Measurements from ENCODE around the gene CLPSL2.

Gene CLPSL2

GRCh38 chr6:35746516-35746915 lies 29.9 kb upstream of the CLPSL2 start:
- DNase-seq (ENCODE audit: low read depth), result no peak

- no peak for DNase-seq (ENCODE audit: low read depth)
These were observed 28.5 kb upstream of the CLPSL2 start for GRCh38 chr6:35747877-35748276.

GRCh38 chr6:35750557-35750956 lies 25.8 kb upstream of the CLPSL2 start:
- no peak for DNase-seq (ENCODE audit: low read depth)

GRCh38 chr6:35751594-35751993 lies 24.8 kb upstream of the CLPSL2 start:
- DNase-seq (ENCODE audit: low read depth), result no peak

GRCh38 chr6:35752330-35752729 lies 24.1 kb upstream of the CLPSL2 start:
- DNase-seq (ENCODE audit: low read depth), result no peak

GRCh38 chr6:35754452-35755277 lies 21.7 kb upstream of the CLPSL2 start:
- DNase-seq (ENCODE audit: low read depth), result no peak

- DNase-seq (ENCODE audit: low read depth), result no peak
These were observed 21.0 kb upstream of the CLPSL2 start for GRCh38 chr6:35755278-35755924.

GRCh38 chr6:35757456-35758123 lies 18.8 kb upstream of the CLPSL2 start:
- no peak for DNase-seq (ENCODE audit: low read depth)

GRCh38 chr6:35759426-35759825 lies 17.0 kb upstream of the CLPSL2 start:
- DNase-seq (ENCODE audit: low read depth), result no peak

- DNase-seq (ENCODE audit: low read depth), result no peak
These were observed 10.7 kb upstream of the CLPSL2 start for GRCh38 chr6:35765739-35766138.

- DNase-seq (ENCODE audit: low read depth), result no peak
These were observed 7.2 kb upstream of the CLPSL2 start for GRCh38 chr6:35769211-35769610.

- no peak for DNase-seq (ENCODE audit: low read depth)
These were observed 5.1 kb upstream of the CLPSL2 start for GRCh38 chr6:35771343-35771627.

- no peak for DNase-seq (ENCODE audit: low read depth)
These were observed 2.1 kb upstream of the CLPSL2 start for GRCh38 chr6:35774116-35774794.

GRCh38 chr6:35775031-35775430 lies 1.4 kb upstream of the CLPSL2 start:
- DNase-seq (ENCODE audit: low read depth), result no peak

GRCh38 chr6:35777356-35778102 lies 1.1 kb downstream of the CLPSL2 start:
- no peak for DNase-seq (ENCODE audit: low read depth)

- DNase-seq (ENCODE audit: low read depth), result no peak
These were observed 2.0 kb downstream of the CLPSL2 start for GRCh38 chr6:35778437-35778836.

GRCh38 chr6:35780719-35781118 lies 4.3 kb downstream of the CLPSL2 start, which contains the start of gene CLPSL1:
CLPSL1 (plus strand) TSS chr6:35781019; CDS start chr6:35781111, 92 bp downstream.
- DNase-seq (ENCODE audit: low read depth), result no peak

- DNase-seq (ENCODE audit: low read depth), result no peak
These were observed 4.9 kb downstream of the CLPSL2 start for GRCh38 chr6:35781290-35781689.

GRCh38 chr6:35782424-35782823 lies 6.0 kb downstream of the CLPSL2 start:
- DNase-seq (ENCODE audit: low read depth), result no peak

GRCh38 chr6:35784200-35784599 lies 7.8 kb downstream of the CLPSL2 start:
- DNase-seq (ENCODE audit: low read depth), result no peak

GRCh38 chr6:35786272-35786671 lies 9.9 kb downstream of the CLPSL2 start:
- DNase-seq (ENCODE audit: low read depth), result no peak

GRCh38 chr6:35786810-35787209 lies 10.4 kb downstream of the CLPSL2 start:
- no peak for DNase-seq (ENCODE audit: low read depth)

Data from T follicular helper cell (primary cell).